Measurements from ENCODE around the gene NPC1L1. TPM values are rescaled to one million over a fixed set of nuclear protein-coding genes. Genes with fewer than 3 reads are reported as not detected.

Gene NPC1L1, protein sequence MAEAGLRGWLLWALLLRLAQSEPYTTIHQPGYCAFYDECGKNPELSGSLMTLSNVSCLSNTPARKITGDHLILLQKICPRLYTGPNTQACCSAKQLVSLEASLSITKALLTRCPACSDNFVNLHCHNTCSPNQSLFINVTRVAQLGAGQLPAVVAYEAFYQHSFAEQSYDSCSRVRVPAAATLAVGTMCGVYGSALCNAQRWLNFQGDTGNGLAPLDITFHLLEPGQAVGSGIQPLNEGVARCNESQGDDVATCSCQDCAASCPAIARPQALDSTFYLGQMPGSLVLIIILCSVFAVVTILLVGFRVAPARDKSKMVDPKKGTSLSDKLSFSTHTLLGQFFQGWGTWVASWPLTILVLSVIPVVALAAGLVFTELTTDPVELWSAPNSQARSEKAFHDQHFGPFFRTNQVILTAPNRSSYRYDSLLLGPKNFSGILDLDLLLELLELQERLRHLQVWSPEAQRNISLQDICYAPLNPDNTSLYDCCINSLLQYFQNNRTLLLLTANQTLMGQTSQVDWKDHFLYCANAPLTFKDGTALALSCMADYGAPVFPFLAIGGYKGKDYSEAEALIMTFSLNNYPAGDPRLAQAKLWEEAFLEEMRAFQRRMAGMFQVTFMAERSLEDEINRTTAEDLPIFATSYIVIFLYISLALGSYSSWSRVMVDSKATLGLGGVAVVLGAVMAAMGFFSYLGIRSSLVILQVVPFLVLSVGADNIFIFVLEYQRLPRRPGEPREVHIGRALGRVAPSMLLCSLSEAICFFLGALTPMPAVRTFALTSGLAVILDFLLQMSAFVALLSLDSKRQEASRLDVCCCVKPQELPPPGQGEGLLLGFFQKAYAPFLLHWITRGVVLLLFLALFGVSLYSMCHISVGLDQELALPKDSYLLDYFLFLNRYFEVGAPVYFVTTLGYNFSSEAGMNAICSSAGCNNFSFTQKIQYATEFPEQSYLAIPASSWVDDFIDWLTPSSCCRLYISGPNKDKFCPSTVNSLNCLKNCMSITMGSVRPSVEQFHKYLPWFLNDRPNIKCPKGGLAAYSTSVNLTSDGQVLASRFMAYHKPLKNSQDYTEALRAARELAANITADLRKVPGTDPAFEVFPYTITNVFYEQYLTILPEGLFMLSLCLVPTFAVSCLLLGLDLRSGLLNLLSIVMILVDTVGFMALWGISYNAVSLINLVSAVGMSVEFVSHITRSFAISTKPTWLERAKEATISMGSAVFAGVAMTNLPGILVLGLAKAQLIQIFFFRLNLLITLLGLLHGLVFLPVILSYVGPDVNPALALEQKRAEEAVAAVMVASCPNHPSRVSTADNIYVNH (N-terminal part only)
- total RNA-seq = 1 to 10 TPM in 1 of 2 donors, under 1 TPM in 1; 0.85 to 2.2 TPM

DNA sequence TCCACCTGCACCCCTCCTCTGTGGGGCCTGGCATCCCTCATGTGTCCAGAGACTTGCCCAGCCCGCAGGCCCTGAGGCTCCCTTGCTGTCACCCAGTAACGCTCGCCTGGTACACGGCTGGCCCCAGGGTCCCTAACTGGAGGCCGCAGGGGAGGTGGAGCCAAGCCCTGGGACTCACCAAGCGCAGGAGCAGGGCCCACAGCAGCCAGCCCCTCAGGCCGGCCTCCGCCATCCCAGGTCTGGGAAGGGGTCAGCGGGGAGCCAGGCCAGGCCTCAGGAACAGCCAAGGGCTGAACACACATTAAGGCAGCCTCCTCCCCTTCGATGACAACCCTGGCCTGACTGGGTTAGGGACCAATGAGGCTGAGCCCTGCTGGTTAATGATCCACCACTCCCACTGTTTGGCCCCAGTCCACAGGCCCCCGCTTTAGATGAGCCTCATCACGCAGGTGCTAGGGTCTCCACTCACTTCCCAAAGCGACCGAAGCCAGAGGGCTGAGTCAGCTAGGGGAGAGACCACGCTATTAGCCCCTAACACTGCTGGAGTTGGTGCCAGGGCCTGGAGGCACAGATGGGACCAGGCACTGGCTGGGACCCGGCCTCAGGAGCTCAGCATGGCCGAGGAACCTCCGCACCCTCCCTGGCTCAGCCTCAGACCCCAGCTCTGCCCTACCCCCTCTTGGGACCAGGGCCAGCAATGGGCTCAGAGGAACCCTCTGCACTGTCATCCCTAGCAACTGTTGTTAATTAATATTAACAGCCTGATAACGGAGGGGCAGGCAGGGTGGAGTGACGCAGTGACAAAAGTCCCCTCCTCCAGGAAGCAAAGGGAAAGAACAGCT, at the start of gene NPC1L1:
Gene NPC1L1 (minus strand): TSS at position 303 of the 842 bp plus-strand sequence. CDS start 71 bp downstream, at position 232.
- H3K27ac ChIP-seq = no peak within 1 kb of the TSS
- no peak for ATAC-seq (ENCODE audit: insufficient number of reproducible peaks, low FRiP score, low read depth)
- H3K4me3 ChIP-seq = no peak within 1 kb of the TSS
- no peaks in the 10 kb centered on the region for H3K27me3 ChIP-seq (replicated peaks; ENCODE audit: insufficient read depth)
- H3K9me3 ChIP-seq = no peaks in the 10 kb centered on the region
- H3K4me1 ChIP-seq (ENCODE audit: control insufficient read depth in 1 of 2, low read depth in 2 of 2) = no peaks in the 10 kb centered on the region
- no peak for DNase-seq (ENCODE audit: low spot score)
- H3K36me3 ChIP-seq = no peaks in the 10 kb centered on the region
- TF ChIP-seq, protein P1, sequence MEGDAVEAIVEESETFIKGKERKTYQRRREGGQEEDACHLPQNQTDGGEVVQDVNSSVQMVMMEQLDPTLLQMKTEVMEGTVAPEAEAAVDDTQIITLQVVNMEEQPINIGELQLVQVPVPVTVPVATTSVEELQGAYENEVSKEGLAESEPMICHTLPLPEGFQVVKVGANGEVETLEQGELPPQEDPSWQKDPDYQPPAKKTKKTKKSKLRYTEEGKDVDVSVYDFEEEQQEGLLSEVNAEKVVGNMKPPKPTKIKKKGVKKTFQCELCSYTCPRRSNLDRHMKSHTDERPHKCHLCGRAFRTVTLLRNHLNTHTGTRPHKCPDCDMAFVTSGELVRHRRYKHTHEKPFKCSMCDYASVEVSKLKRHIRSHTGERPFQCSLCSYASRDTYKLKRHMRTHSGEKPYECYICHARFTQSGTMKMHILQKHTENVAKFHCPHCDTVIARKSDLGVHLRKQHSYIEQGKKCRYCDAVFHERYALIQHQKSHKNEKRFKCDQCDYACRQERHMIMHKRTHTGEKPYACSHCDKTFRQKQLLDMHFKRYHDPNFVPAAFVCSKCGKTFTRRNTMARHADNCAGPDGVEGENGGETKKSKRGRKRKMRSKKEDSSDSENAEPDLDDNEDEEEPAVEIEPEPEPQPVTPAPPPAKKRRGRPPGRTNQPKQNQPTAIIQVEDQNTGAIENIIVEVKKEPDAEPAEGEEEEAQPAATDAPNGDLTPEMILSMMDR (IDR thresholded peaks at IDR 0.05) = no peak

DNA sequence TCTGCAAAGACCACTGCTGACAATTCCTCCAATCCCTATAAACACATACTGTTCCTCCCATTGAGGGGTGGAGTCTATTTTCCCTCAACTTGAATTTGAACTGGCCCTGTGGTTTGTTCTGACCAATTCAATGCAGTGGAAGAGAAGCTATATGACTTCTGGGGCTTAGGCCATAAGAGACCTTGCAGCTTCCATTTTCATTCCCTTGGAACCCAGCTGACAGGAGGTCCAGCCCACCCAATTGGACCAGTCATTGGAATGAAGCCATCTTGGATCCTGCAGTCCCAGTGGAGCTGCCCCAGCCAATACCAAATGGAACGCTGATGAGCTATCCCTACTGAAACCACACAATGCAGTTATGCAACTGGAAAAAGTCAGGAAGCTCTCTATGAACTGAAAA, 49.8 kb upstream of the NPC1L1 start:
- Histone ChIP-seq H3K4me3 (no peak overlapping the region), H3K4me1 (ENCODE audit: control insufficient read depth in 1 of 2, low read depth in 2 of 2) (no peaks in the 10 kb centered on the region), H3K9me3 (no peaks in the 10 kb centered on the region), H3K27ac (no peak overlapping the region), H3K27me3 (replicated peaks; ENCODE audit: insufficient read depth) (no peaks in the 10 kb centered on the region), H3K36me3 (no peaks in the 10 kb centered on the region)
- DNase-seq (ENCODE audit: low spot score) = no peak
- TF ChIP-seq, protein P1 (IDR thresholded peaks at IDR 0.05) = no peak
- ATAC-seq (ENCODE audit: insufficient number of reproducible peaks, low FRiP score, low read depth) = no peak

GRCh38 chr7:44587843-44588711, 46.9 kb upstream of the NPC1L1 start:
- H3K27ac ChIP-seq = no peak overlapping the region

More at GRCh38 chr7:44587843-44588711, 46.9 kb upstream of the NPC1L1 start:
- Histone ChIP-seq H3K27me3 (replicated peaks; ENCODE audit: insufficient read depth) (no peaks in the 10 kb centered on the region), H3K36me3 (no peaks in the 10 kb centered on the region), H3K4me3 (no peak overlapping the region), H3K9me3 (no peaks in the 10 kb centered on the region), H3K4me1 (ENCODE audit: control insufficient read depth in 1 of 2, low read depth in 2 of 2) (peaks cover 0 to 1% of the 10 kb centered on the region in 2 donors)
- TF ChIP-seq, protein P1 (IDR thresholded peaks at IDR 0.05) = peak; percentile 52
- ATAC-seq (ENCODE audit: insufficient number of reproducible peaks, low FRiP score, low read depth) (peak; percentile 48), DNase-seq (ENCODE audit: low spot score) (no peak)
